Measurements from ENCODE around the gene PRKCZ. TPM values are rescaled to one million over a fixed set of nuclear protein-coding genes. Genes with fewer than 3 reads are reported as not detected.
A peak's percentile ranks its signal among the peaks of the same experiment; 100 is the strongest.
"Not testable (repeated sequence)": the region's sequence is repeated elsewhere in the genome, so short reads cannot be mapped to it uniquely, and the experiment has no call there.

PRKCZ gene
- total RNA-seq, 2 experiments from 2014 or later, result 6.7 to 8.0 TPM

GRCh38 chr1:2111674-2112035 lies 61.4 kb downstream of the PRKCZ start:
- POLR2A ChIA-PET, result interaction anchor here (1.3 kb wide), 1 partner anchor 40 kb away, joined by 3 read pairs; no protein-coding TSS in a partner anchor
- H3K27ac Mint-ChIP-seq, result no peak overlapping the region
- H3K27me3 Mint-ChIP-seq, result no peaks in the 10 kb centered on the region
- no peaks in the 10 kb centered on the region for H3K9me3 Mint-ChIP-seq
- DNase-seq, result no peak
- no peaks in the 10 kb centered on the region for H3K36me3 Mint-ChIP-seq (ENCODE audit: low read depth)
- CTCF ChIA-PET, result no interaction called here
- peaks cover 5% of the 10 kb centered on the region for H3K4me1 Mint-ChIP-seq
- no peak overlapping the region for H3K4me3 Mint-ChIP-seq

DNA sequence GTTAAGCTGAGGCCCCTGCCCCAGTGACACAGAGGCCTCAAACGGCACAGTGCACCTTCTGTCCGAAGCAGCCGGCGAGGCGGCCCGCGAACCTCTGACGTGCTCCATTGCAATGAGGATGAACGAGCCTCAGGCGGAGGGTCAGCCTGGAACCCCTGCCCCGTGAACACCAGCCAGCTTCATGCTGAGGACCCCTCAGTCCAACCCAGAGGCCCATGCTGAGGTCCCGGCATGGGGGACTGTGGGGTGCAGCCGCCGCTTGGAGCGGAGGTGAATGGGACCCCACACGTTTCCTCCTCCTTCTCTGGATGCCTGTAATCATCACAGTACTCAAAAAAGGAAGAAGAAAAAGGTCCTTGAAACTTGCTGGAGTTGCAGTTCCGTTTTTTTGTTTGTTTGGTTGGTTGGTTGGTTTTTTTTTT lies 62.1 kb downstream of the PRKCZ start:
- no peak overlapping the region for H3K4me3 Mint-ChIP-seq
- H3K36me3 Mint-ChIP-seq (ENCODE audit: low read depth), result no peaks in the 10 kb centered on the region
- no peaks in the 10 kb centered on the region for H3K27me3 Mint-ChIP-seq
- no peaks in the 10 kb centered on the region for H3K9me3 Mint-ChIP-seq
- ChIA-PET CTCF (no interaction called here), POLR2A (no interaction called here)
- H3K4me1 Mint-ChIP-seq, result peaks cover 5% of the 10 kb centered on the region
- DNase-seq, result no peak
- H3K27ac Mint-ChIP-seq, result no peak overlapping the region

DNA sequence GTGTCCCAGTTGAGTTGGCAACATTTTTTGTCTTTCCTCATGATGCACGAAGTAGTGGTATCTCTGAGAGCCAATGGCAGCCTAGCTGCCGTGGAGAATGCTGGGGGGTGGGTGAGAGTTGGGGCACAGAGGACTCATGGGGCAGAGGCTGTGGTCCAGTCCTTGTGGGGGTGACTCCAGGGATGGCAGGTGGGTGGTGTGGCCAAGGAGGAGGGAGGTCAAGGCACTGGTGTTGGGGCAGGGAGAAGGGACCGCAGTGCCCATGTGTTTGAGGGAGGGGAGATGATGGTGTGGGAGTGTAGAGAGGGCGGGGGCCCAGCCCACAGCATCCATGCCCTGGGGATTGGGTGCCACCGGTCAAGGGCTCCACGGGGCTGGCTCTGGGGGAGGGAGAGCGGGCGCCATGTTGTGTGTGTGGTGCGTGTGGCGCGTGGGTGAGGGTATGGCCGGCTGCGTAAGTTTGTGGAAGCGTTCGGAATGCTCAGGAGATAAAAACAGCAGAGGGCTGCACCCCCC lies 63.5 kb downstream of the PRKCZ start:
- H3K4me3 Mint-ChIP-seq, result no peak overlapping the region
- DNase-seq, result no peak
- peaks cover 2% of the 10 kb centered on the region for H3K9me3 Mint-ChIP-seq
- H3K4me1 Mint-ChIP-seq, result peaks cover 5% of the 10 kb centered on the region
- POLR2A ChIA-PET, result no interaction called here
- no peaks in the 10 kb centered on the region for H3K36me3 Mint-ChIP-seq (ENCODE audit: low read depth)
- H3K27ac Mint-ChIP-seq, result no peak overlapping the region
- H3K27me3 Mint-ChIP-seq, result no peaks in the 10 kb centered on the region
- CTCF ChIA-PET, result interaction anchor here (2.8 kb wide), 1 partner anchor 60 kb away, joined by 12 read pairs; no protein-coding TSS in a partner anchor

GRCh38 chr1:2114635-2115007 lies 64.4 kb downstream of the PRKCZ start:
- H3K4me1 Mint-ChIP-seq; H3K4me3 Mint-ChIP-seq; H3K27ac Mint-ChIP-seq; H3K9me3 Mint-ChIP-seq; H3K36me3 Mint-ChIP-seq (ENCODE audit: low read depth); H3K27me3 Mint-ChIP-seq; DNase-seq: not testable (repeated sequence)
- ChIA-PET CTCF (interaction anchor here (0.6 to 2.8 kb wide), 5 partner anchors 25 to 80 kb away, joined by 3 to 12 read pairs (median 4); partner anchors contain the start of gene FAAP20), POLR2A (interaction anchor here (1.3 kb wide), 1 partner anchor 25 kb away, joined by 4 read pairs; no protein-coding TSS in a partner anchor)

GRCh38 chr1:2115008-2115641 lies 64.9 kb downstream of the PRKCZ start:
- Mint-ChIP-seq H3K27me3 (no peaks in the 10 kb centered on the region), H3K36me3 (ENCODE audit: low read depth) (no peaks in the 10 kb centered on the region), H3K9me3 (peaks cover 4% of the 10 kb centered on the region), H3K4me1 (peaks cover 5% of the 10 kb centered on the region), H3K4me3 (no peak overlapping the region), H3K27ac (no peak overlapping the region)
- CTCF ChIA-PET, result interaction anchor here (0.8 to 2.8 kb wide), 5 partner anchors 24 to 80 kb away, joined by 3 to 12 read pairs (median 6); partner anchors contain the start of gene FAAP20
- POLR2A ChIA-PET, result interaction anchor here (1.3 kb wide), 1 partner anchor 25 kb away, joined by 4 read pairs; no protein-coding TSS in a partner anchor
- DNase-seq, result no peak

DNA sequence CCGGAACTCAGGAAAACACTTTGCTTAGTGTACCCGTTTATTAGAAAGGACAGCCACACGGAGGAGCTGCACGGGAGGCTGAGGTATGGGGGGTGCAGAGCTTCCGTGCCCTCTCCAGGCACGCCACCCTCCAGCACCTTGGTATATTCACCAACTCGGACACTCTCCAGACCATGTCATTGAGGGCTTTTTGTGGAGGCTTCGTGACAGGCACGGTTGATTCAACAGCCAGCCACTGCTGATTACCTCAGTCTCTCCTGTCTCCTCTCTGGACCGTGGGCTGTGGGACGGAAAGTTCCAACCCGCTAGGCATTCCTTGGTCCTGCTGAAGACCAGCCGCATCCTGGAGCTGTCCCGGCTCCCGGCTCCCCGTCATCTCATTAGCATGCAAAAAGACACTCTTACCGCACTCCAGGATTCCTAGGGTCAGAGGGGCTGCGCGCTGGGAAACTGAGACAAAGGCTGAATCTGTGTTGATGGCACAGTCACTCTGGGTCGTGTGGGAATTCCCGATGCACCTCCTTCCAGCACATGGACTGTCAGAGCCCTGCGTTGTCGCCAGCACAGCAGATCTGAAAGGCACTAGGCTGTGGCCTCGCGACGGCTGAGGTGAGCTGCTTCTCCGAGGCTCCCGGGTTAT lies 65.6 kb downstream of the PRKCZ start:
- POLR2A ChIA-PET, result interaction anchor here (1.3 kb wide), 1 partner anchor 24 kb away, joined by 4 read pairs; no protein-coding TSS in a partner anchor
- Mint-ChIP-seq H3K9me3 (peaks cover 5% of the 10 kb centered on the region), H3K36me3 (ENCODE audit: low read depth) (no peaks in the 10 kb centered on the region), H3K4me1 (peaks cover 5% of the 10 kb centered on the region), H3K4me3 (no peak overlapping the region), H3K27ac (no peak overlapping the region), H3K27me3 (no peaks in the 10 kb centered on the region)
- CTCF ChIA-PET, result interaction anchor here (1.8 to 2.8 kb wide), 2 partner anchors 23 to 58 kb away, joined by 6 to 12 read pairs; no protein-coding TSS in a partner anchor
- no peak for DNase-seq

- Mint-ChIP-seq H3K4me1 (peaks cover 5% of the 10 kb centered on the region), H3K9me3 (peaks cover 19% of the 10 kb centered on the region), H3K36me3 (ENCODE audit: low read depth) (peaks cover 4% of the 10 kb centered on the region), H3K27me3 (no peaks in the 10 kb centered on the region), H3K4me3 (no peak overlapping the region), H3K27ac (no peak overlapping the region)
- ChIA-PET CTCF (no interaction called here), POLR2A (no interaction called here)
- DNase-seq, result no peak
These were observed 69.7 kb downstream of the PRKCZ start for GRCh38 chr1:2119886-2120285.

DNA sequence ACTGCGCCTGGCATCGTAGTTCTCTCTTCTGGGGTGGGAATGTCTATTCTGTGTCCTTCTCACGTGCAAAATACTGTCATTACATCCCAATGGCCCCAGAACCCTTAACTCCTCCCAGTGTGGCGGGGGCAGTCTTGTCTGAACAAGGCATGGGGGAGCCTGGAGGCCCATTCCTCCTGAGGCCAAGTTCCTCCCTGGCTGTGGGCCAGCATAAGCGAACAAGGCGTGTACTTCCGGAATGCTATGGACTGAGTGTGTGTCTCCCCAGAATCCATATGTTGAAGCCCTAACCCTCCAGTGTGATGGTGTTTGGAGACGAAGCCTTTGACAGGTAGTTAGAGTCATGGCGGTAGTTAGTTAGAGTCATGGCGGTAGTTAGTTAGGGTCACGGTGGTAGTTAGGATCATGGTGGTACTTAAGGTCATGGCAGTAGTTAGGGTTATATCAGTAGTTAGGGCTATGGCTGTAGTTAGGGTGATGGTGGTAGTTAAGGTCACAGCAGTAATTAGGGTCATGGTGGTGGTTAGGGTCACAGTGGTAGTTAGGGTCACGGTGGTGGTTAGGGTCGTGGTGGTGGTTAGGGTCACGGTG lies 71.0 kb downstream of the PRKCZ start:
- Mint-ChIP-seq H3K4me1 (no peaks in the 10 kb centered on the region), H3K27me3 (no peaks in the 10 kb centered on the region), H3K9me3 (peaks cover 19% of the 10 kb centered on the region), H3K27ac (no peak overlapping the region), H3K36me3 (ENCODE audit: low read depth) (peaks cover 4% of the 10 kb centered on the region), H3K4me3 (peak overlapping the region; percentile 28)
- POLR2A ChIA-PET, result no interaction called here
- CTCF ChIA-PET, result no interaction called here
- no peak for DNase-seq

DNA sequence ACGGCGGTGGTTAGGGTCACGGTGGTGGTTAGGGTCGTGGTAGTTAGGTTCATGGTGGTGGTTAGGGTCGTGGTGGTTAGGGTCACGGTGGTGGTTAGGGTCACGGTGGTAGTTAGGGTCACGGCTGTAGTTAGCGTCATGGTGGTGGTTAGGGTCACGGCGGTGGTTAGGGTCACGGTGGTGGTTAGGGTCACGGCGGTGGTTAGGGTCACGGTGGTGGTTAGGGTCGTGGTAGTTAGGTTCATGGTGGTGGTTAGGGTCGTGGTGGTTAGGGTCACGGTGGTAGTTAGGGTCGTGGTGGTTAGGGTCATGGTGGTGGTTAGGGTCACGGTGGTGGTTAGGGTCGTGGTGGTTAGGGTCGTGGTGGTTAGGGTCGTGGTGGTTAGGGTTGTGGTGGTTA lies 71.6 kb downstream of the PRKCZ start:
- H3K27me3 Mint-ChIP-seq; CTCF ChIA-PET; H3K4me1 Mint-ChIP-seq; POLR2A ChIA-PET; DNase-seq; H3K27ac Mint-ChIP-seq; H3K4me3 Mint-ChIP-seq; H3K36me3 Mint-ChIP-seq (ENCODE audit: low read depth): not testable (repeated sequence)
- peaks cover 19% of the 10 kb centered on the region for H3K9me3 Mint-ChIP-seq

DNA sequence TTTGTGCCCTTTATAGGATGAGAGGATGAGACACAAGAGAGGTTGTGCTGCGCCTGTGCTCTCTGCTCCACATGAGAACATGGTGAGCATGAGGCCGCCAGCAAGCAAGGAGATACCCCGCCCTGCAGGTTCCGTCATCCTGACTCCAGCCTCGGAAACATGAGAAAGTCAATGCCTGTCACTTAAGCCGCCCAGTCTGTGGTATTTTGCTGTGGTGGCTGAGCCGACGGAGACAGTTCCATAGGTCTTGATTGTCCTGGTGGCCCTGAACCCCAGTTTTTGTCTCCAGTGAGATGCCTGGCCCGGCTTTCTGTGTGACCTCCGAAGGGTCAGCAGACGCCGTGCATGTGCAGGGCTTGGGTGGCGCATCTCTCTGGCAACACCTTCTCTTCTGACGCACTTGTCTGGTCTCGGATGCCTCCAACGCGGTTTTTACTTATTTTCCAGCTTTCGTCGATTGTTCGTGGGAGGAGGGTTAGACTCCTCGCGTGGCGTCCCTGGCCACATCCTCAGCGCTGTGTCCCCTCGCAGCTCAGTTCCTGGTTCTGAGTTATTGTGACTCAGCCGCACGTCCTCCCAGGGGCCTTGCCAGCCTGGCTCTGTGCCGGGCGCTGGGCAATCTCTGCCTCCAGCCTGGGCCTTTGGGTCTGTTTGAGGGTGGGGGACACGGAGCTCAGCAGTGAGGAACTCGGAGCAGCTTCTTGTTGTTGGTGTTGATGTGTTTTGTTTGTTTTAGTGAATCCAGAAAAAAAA lies 74.4 kb downstream of the PRKCZ start:
- POLR2A ChIA-PET, result no interaction called here
- CTCF ChIA-PET, result no interaction called here
- Mint-ChIP-seq H3K9me3 (peaks cover 16% of the 10 kb centered on the region), H3K4me3 (no peak overlapping the region), H3K4me1 (peaks cover 8% of the 10 kb centered on the region), H3K27me3 (no peaks in the 10 kb centered on the region), H3K36me3 (ENCODE audit: low read depth) (peaks cover 4% of the 10 kb centered on the region), H3K27ac (no peak overlapping the region)
- no peak for DNase-seq

DNA sequence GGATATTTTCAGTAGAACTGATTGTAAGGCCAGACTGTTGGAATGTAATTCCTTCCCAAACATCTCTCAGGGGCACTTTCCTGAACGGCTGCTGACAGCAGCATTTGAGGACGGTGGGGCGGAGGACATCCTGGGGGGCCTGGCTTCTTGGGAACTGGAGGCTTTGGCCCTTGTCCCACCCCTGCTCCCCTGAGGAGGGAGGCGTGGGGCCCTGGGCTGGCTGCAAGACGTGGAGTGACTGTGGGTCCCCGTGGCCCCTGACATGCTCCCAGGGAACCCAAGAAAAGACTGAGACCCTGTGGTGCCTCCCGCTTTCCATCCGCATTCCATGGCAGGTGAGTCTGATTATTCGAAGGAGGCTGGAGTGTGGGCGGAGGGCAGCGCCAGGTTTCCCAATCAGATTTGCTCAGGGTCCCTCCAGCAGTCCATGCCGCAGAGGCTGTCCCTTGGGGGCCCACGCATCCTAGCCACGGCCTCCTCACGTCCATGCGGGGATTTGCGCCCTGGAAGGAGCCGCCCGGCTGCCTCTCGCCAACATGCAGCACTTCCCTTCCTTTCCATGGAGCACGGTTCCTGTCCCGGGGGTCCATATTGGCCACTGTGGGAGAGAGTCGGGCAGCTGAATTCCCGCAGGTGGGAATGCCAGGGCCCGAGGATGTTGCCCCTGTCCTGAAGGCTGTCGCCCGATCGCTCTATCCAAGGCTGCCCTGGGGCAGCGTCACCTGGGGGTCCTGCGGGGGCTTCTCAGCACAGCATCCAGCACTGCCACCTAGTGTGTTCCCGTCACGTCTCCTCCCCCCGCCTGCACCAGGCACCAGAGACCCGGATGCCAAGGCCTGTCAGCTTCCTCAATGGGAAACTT lies 75.4 kb downstream of the PRKCZ start:
- Mint-ChIP-seq H3K4me1 (peaks cover 8% of the 10 kb centered on the region), H3K4me3 (no peak overlapping the region), H3K9me3 (peaks cover 14% of the 10 kb centered on the region), H3K36me3 (ENCODE audit: low read depth) (peaks cover 4% of the 10 kb centered on the region), H3K27ac (no peak overlapping the region), H3K27me3 (no peaks in the 10 kb centered on the region)
- POLR2A ChIA-PET, result no interaction called here
- DNase-seq, result no peak
- CTCF ChIA-PET, result no interaction called here
